Raji (cell line): Measurements from ENCODE around the gene RAB11FIP5.

Source experiments
- POLR2A ChIP-seq: IDR thresholded peaks from 2 replicates; pipeline ENCODE4 v1.6.1; 2011; ENCODE audit warnings: low read depth, low read length, control low read depth; ENCODE audit not compliant: insufficient read depth

Gene RAB11FIP5

DNA sequence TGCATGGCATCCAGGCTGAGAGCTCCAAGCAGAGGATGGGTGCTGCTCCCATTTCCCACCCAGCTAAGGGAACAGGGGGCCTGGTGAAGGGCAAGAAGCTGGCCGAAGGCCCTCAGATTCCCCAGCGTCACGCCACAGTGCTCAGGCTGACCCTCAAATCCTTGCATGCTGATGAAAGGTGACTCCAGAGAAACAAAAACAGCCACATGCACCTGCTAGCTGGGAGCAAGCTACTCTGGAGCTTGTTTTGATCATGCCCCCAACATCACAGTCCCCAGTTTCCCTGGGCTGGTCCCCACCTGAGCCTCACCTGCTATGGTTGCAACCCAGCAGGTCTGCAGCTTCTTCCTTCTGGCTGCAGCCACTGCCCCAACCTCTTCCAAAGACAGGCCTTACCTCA is 13.3 kb downstream of the RAB11FIP5 start:
- no peak for TF ChIP-seq POLR2A

- TF ChIP-seq POLR2A: no peak
Observed at GRCh38 chr2:73095910-73096309, 16.8 kb downstream of the RAB11FIP5 start.

- no peak for TF ChIP-seq POLR2A
Observed at GRCh38 chr2:73092146-73092783, 20.5 kb downstream of the RAB11FIP5 start.

- TF ChIP-seq POLR2A: no peak
Observed at GRCh38 chr2:73091696-73092095, 21.1 kb downstream of the RAB11FIP5 start.

DNA sequence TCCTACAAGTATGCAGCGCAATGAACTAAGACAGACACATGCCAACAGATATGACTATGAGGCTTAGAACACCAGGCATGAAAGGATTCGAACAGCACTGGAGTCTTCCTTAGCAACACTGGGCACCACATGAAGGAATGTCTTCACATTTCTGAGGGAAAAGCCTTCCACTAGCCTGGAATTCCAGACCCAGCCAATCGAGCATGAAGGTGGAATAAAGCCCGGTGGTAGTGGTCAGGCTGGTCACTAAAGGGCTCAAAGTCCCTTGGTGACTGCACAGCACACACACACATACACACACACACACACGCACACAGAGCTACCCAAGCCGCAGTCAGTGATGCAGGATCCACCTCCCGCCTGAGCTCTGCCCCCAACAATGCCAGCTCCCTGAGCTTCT is 21.6 kb downstream of the RAB11FIP5 start:
- no peak for TF ChIP-seq POLR2A

DNA sequence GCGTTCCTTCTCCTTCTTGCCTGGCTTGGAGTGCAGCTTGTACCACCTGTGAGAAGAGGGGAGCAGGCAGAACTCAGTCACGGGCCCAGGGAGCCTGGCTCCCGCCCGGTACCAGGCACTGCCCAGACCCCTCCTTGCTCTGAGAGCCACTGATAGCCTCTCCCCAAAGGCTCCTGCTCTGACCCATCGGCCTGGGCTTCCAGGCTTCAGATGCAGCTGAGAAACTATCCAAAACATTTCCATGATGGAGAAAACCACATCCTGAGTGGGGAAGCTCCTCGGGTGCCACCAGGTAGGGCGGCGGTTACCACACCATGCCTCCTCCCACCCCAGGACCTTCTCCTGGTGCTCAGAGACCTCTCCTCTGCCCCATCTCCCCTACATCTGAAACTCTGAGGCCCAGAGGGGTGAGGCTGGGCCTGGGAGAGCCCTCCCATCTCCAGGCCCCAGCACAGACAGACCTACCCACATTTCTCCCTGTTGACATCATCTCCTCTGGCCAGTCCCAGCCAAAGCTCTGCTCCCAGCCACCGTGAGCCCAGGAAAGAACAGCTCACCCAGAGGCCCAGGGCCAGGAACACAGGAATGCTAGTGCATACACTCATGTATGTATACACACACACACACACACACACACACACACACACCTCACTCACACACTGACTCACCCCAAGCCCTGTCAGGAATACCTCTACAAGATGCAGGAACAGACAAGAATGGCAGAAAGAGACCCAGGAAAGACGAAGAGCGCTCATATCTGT is 23.3 kb downstream of the RAB11FIP5 start:
- TF ChIP-seq POLR2A: no peak

DNA sequence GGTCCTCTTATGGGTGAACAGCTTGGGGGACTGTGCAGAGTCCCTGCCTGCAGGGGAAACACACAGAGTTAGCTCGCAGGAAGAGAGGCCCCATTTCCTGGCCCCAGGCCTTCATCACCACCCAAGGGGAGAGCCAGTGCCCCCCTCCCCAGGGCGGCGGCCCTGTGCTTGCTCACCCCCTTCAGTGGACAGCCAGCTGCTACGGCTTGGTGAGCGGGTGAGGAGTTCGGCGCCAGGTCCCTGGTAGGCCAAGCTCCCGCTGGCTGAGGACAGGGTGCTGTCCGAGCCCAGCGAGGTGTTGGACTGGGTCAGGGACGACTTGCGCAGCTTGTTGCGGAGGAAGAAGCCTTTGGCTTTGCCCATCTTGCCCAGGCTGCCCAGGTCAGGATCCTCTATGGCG is 24.0 kb downstream of the RAB11FIP5 start:
- TF ChIP-seq POLR2A: no peak

- TF ChIP-seq POLR2A: no peak
Observed at GRCh38 chr2:73088211-73088610, 24.5 kb downstream of the RAB11FIP5 start.

GRCh38 chr2:73087311-73087710 is 25.4 kb downstream of the RAB11FIP5 start:
- TF ChIP-seq POLR2A: no peak

- no peak for TF ChIP-seq POLR2A
Observed at GRCh38 chr2:73085691-73086090, 27.1 kb downstream of the RAB11FIP5 start.

DNA sequence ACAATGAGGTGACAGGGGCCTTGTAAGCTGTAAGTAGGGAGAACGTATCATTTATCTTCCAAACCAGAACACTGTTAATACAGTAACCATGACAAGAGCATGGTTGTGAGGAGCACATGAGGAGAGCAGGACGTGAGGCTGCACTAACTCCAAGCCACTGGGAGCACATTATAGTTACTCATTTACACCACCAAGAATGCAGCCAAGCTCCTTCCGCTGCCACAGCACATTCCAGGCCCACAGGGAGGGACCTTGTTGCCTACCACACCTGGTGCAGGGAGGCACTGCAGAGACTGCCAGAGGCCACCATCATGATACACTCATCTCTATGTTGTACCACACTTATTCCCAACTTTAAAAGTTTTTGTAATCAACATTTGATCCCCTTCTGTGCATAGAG is 27.8 kb downstream of the RAB11FIP5 start:
- no peak for TF ChIP-seq POLR2A

- TF ChIP-seq POLR2A: no peak
Observed at GRCh38 chr2:73083886-73084800, 28.6 kb downstream of the RAB11FIP5 start.

DNA sequence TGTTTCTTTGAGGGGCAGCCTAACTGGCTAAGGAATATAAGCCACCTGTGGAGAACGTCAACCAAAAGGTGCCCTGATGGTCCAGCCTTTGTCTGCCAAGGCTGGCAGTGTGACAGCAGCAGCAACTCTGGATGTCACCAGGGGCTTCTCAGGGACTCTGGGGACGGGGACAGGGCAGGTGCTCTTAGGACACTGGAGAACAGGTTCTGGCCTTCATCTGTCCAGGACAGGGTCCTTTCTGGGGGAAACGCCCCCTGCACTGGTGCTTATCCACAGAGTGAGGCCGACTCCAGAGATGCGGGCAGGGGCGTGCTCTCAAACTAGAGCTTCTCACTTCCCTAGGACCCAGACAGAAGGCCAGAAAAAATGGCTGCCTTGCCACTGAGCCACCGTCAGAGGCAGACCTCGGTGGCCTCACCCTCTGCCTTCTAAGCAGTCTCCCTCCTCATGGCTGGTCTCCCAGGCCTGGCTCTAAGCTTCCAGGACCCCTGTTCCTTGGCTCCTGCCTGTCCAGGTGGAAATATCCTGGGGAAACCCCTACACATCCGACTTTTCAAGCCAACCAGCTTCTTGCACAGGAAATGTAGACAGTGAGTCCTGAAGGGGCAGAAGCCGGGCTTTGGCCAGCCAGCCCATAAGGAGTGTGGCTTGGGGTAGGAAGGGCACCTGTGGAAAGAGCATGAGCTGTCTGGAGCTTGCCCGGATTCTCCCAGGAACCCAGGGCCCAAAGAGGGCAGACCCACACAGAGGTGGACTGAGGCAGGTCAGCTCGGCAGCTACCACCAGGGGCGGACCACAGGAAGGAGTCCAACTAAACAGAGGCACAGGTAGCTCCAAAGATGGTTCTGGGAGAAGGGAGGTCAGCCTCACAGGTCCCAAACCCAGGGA is 30.0 kb downstream of the RAB11FIP5 start:
- TF ChIP-seq POLR2A: no peak

DNA sequence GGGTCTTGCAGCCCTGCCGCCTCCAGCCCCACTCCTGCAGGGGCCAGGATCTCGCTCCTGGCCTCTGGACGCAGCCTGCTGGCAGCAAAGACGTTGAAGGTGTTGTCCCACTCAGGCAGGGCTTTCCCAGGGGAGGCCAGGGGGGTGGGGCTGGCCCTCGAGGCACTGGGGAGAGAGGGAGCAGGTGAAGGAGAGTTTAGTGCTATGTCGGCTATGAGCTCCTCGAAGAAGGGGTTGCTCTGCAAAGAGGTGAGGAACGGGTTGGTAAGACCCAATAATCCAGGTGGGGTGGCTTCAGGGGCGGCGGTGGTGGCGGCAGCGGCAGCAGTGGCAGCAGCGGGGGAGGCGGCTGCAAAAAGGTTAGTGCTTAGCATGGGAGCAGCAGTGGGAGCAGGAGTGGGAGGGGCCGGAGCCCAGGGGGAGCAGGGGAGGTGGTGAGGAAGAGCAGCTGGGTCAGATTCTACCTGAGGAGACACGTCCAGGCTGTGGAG is 31.5 kb downstream of the RAB11FIP5 start:
- no peak for TF ChIP-seq POLR2A
